A204.1 (cell line): Measurements from ENCODE around the gene LTB4R2.

Source experiments
- FAIRE-seq: peaks from 2 replicates; lab custom pipeline; 2012; peaks lifted over from hg19 to GRCh38; lab: Jason Lieb, UNC

The LTB4R2 gene

GRCh38 chr14:24309538-24310264 is at the start of gene LTB4R2:
Gene LTB4R2, plus strand, starts transcription at chr14:24310140. Its CDS starts 525 bp downstream, at chr14:24310665.
- FAIRE-seq = no peak

- FAIRE-seq = no peak
Observed at GRCh38 chr14:24260780-24261157, 49.2 kb upstream of the LTB4R2 start.

- no peak for FAIRE-seq
Observed at GRCh38 chr14:24261256-24261968, 48.5 kb upstream of the LTB4R2 start.

GRCh38 chr14:24261969-24262327 is 48.0 kb upstream of the LTB4R2 start:
- FAIRE-seq = no peak

GRCh38 chr14:24262821-24263733 is 46.9 kb upstream of the LTB4R2 start, which contains the start of gene TGM1:
Gene TGM1, minus strand, starts transcription at chr14:24263177. Its CDS starts 825 bp downstream, at chr14:24262352.
- FAIRE-seq = no peak

GRCh38 chr14:24263848-24264247 is 46.1 kb upstream of the LTB4R2 start:
- no peak for FAIRE-seq

GRCh38 chr14:24264298-24264697 is 45.6 kb upstream of the LTB4R2 start:
- FAIRE-seq = no peak

- no peak for FAIRE-seq
Observed at GRCh38 chr14:24266344-24267244, 43.3 kb upstream of the LTB4R2 start.

- no peak for FAIRE-seq
Observed at GRCh38 chr14:24267516-24267915, 42.4 kb upstream of the LTB4R2 start.

- no peak for FAIRE-seq
Observed at GRCh38 chr14:24268225-24268624, 41.7 kb upstream of the LTB4R2 start.

GRCh38 chr14:24269368-24269767 is 40.6 kb upstream of the LTB4R2 start:
- FAIRE-seq = no peak

GRCh38 chr14:24269910-24270536 is 39.9 kb upstream of the LTB4R2 start:
- FAIRE-seq = no peak

- no peak for FAIRE-seq
Observed at GRCh38 chr14:24270537-24271133, 39.3 kb upstream of the LTB4R2 start.

GRCh38 chr14:24271134-24271833 is 38.7 kb upstream of the LTB4R2 start, which contains the start of gene RABGGTA:
Gene RABGGTA, minus strand, starts transcription at chr14:24271597. Its CDS starts 482 bp downstream, at chr14:24271115.
- no peak for FAIRE-seq

GRCh38 chr14:24271834-24272263 is 38.1 kb upstream of the LTB4R2 start:
- no peak for FAIRE-seq

GRCh38 chr14:24272467-24272866 is 37.5 kb upstream of the LTB4R2 start:
- FAIRE-seq = no peak

- no peak for FAIRE-seq
Observed at GRCh38 chr14:24273422-24273998, 36.4 kb upstream of the LTB4R2 start.

- FAIRE-seq = no peak
Observed at GRCh38 chr14:24274101-24274543, 35.8 kb upstream of the LTB4R2 start.

- no peak for FAIRE-seq
Observed at GRCh38 chr14:24277071-24277470, 32.9 kb upstream of the LTB4R2 start.
